SKM-1 (cell line): Measurements from ENCODE around the gene CTTNBP2.

Source experiments
- DNase-seq: peaks from one replicate; lab custom pipeline; 2025; ENCODE audit not compliant: unreplicated experiment; lab: John Stamatoyannopoulos, UW

CTTNBP2 gene

GRCh38 chr7:117793521-117793920 is 79.7 kb downstream of the CTTNBP2 start:
- DNase-seq: no peak

GRCh38 chr7:117791877-117792780 is 81.1 kb downstream of the CTTNBP2 start:
- DNase-seq: peak; percentile 94

GRCh38 chr7:117790731-117791130 is 82.5 kb downstream of the CTTNBP2 start:
- no peak for DNase-seq

GRCh38 chr7:117790251-117790650 is 83.0 kb downstream of the CTTNBP2 start:
- no peak for DNase-seq

GRCh38 chr7:117785431-117785830 is 87.8 kb downstream of the CTTNBP2 start:
- no peak for DNase-seq

GRCh38 chr7:117784315-117784714 is 88.9 kb downstream of the CTTNBP2 start:
- DNase-seq: no peak

GRCh38 chr7:117782761-117783160 is 90.5 kb downstream of the CTTNBP2 start:
- no peak for DNase-seq

GRCh38 chr7:117781707-117782106 is 91.5 kb downstream of the CTTNBP2 start:
- no peak for DNase-seq

GRCh38 chr7:117780832-117781231 is 92.4 kb downstream of the CTTNBP2 start:
- no peak for DNase-seq

- no peak for DNase-seq
These were observed 95.7 kb downstream of the CTTNBP2 start for GRCh38 chr7:117777335-117778142.

- no peak for DNase-seq
These were observed 97.0 kb downstream of the CTTNBP2 start for GRCh38 chr7:117776224-117776623.

GRCh38 chr7:117775801-117776200 is 97.4 kb downstream of the CTTNBP2 start:
- DNase-seq: peak; percentile 45

GRCh38 chr7:117774943-117775342 is 98.3 kb downstream of the CTTNBP2 start:
- DNase-seq: no peak

GRCh38 chr7:117772421-117772820 is 100.8 kb downstream of the CTTNBP2 start:
- no peak for DNase-seq

- DNase-seq: no peak
These were observed 101.5 kb downstream of the CTTNBP2 start for GRCh38 chr7:117771756-117772155.

GRCh38 chr7:117769085-117769484 is 104.2 kb downstream of the CTTNBP2 start:
- no peak for DNase-seq

GRCh38 chr7:117767951-117768350 is 105.3 kb downstream of the CTTNBP2 start:
- DNase-seq: no peak

- DNase-seq: no peak
These were observed 106.3 kb downstream of the CTTNBP2 start for GRCh38 chr7:117766913-117767312.

- DNase-seq: no peak
These were observed 109.2 kb downstream of the CTTNBP2 start for GRCh38 chr7:117764031-117764430.

GRCh38 chr7:117762055-117762454 is 111.2 kb downstream of the CTTNBP2 start:
- DNase-seq: no peak

- no peak for DNase-seq
These were observed 113.1 kb downstream of the CTTNBP2 start for GRCh38 chr7:117759950-117760640.
